ENCODE measurements around the gene TCP11L2.

Gene TCP11L2

GRCh38 chr12:106265116-106265515 lies 37.4 kb upstream of the TCP11L2 start:
- no peak overlapping the region for H3K27ac ChIP-seq
- TF ChIP-seq ZFX (IDR thresholded peaks at IDR 0.05; ENCODE audit: borderline replicate concordance): no peak
- TF ChIP-seq, protein P1, sequence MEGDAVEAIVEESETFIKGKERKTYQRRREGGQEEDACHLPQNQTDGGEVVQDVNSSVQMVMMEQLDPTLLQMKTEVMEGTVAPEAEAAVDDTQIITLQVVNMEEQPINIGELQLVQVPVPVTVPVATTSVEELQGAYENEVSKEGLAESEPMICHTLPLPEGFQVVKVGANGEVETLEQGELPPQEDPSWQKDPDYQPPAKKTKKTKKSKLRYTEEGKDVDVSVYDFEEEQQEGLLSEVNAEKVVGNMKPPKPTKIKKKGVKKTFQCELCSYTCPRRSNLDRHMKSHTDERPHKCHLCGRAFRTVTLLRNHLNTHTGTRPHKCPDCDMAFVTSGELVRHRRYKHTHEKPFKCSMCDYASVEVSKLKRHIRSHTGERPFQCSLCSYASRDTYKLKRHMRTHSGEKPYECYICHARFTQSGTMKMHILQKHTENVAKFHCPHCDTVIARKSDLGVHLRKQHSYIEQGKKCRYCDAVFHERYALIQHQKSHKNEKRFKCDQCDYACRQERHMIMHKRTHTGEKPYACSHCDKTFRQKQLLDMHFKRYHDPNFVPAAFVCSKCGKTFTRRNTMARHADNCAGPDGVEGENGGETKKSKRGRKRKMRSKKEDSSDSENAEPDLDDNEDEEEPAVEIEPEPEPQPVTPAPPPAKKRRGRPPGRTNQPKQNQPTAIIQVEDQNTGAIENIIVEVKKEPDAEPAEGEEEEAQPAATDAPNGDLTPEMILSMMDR (IDR thresholded peaks at IDR 0.05): no peak

DNA sequence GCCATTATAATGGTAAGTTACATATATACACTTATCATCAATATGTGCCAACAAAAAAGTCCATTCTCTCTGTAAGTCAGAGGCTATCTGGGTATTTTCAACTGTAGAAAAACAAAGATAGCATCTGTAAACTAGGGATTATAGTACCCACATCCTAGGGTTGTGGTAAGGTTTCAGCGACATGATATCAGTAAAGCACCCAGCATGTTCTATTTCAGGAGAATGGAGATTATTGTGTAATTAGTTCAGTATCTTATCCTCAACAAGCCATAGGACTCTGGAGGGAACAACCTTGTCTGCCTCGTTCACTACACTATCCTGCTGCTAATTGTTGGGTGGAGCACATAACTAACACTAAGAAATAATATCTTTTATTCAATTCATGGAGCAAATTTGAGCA lies 35.0 kb upstream of the TCP11L2 start:
- no peak overlapping the region for H3K27ac ChIP-seq
- TF ChIP-seq, protein P1 (IDR thresholded peaks at IDR 0.05): no peak
- no peak for TF ChIP-seq ZFX (IDR thresholded peaks at IDR 0.05; ENCODE audit: borderline replicate concordance)

DNA sequence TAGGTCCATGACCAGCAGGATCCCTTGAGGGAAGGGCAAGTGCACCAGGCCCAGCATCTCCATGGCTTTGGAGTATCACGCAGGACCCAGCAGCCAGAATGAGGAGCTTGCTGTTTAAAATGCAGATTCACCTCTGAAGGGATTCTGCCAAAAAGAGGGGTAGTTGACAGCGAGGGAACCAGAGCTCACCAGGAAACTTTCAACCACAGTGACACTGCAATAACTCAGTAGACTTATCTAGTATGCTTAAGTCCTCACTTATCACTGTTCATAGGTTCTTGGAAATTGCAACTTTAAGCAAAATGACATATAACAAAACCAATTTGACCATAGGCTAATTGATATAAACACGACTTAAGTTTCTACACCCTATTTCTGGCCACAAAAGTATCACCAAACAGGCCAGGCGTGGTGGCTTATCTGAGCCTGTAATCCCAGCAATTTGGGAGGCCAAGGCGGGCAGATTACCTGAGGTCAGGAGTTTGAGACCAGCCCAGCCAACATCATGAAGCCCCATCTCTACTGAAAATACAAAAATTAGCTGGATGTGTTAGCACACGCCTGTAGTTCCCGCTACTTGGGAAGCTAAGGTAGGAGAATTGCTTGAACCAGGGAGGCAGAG lies 33.3 kb upstream of the TCP11L2 start:
- TF ChIP-seq, protein P1 (IDR thresholded peaks at IDR 0.05): no peak
- no peak for TF ChIP-seq ZFX (IDR thresholded peaks at IDR 0.05; ENCODE audit: borderline replicate concordance)
- H3K27ac ChIP-seq: no peak overlapping the region

GRCh38 chr12:106271575-106272505 lies 30.7 kb upstream of the TCP11L2 start:
- TF ChIP-seq, protein P1 (IDR thresholded peaks at IDR 0.05): no peak
- TF ChIP-seq ZFX (IDR thresholded peaks at IDR 0.05; ENCODE audit: borderline replicate concordance): no peak
- peak overlapping the region; percentile 14 for H3K27ac ChIP-seq

DNA sequence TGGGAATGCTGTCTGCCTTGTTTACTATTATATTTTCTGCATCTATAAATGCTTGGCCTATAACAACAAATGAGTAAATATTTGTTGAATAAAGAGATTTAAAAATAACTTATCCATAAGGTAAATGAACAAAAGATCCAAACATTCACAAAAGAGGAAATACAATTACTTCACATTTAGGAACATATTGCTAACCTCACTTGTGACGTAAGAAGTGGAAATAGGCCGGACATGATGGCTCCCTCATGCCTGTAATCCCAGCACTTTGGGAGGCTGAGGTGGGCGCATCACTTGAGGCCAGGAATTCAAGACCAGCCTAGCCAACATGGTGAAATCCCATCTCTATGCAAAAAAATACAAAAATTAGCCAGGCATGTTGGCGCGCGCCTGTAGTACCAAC lies 29.0 kb upstream of the TCP11L2 start:
- H3K27ac ChIP-seq: no peak overlapping the region

DNA sequence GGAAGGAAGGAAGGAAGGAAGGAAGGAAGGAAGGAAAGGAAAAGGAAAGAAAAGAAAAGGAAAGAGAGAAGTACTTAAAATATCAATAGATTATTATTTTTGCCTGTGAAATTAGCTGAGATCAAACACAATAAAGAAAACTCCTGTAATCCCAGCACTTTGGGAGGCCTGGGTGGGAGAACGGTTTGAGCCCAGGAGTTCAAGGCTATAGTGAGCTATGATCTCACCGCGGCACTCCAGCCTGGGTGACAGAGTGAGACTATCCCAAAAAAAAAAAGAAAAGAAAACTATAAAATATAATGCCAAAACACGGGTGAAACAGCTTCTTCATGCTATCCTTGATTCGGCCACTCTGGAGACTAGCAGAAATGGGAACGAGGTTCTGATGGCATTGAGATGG lies 28.5 kb upstream of the TCP11L2 start:
- H3K27ac ChIP-seq: no peak overlapping the region
- no peak for TF ChIP-seq ZFX (IDR thresholded peaks at IDR 0.05; ENCODE audit: borderline replicate concordance)
- TF ChIP-seq, protein P1 (IDR thresholded peaks at IDR 0.05): no peak

More for the DNA sequence above, 29.0 kb upstream of the TCP11L2 start:
- TF ChIP-seq, protein P1 (IDR thresholded peaks at IDR 0.05): no peak
- TF ChIP-seq ZFX (IDR thresholded peaks at IDR 0.05; ENCODE audit: borderline replicate concordance): no peak
